Measurements from ENCODE around the gene UBL3.
A peak's percentile ranks its signal among the peaks of the same experiment; 100 is the strongest.

The UBL3 gene

DNA sequence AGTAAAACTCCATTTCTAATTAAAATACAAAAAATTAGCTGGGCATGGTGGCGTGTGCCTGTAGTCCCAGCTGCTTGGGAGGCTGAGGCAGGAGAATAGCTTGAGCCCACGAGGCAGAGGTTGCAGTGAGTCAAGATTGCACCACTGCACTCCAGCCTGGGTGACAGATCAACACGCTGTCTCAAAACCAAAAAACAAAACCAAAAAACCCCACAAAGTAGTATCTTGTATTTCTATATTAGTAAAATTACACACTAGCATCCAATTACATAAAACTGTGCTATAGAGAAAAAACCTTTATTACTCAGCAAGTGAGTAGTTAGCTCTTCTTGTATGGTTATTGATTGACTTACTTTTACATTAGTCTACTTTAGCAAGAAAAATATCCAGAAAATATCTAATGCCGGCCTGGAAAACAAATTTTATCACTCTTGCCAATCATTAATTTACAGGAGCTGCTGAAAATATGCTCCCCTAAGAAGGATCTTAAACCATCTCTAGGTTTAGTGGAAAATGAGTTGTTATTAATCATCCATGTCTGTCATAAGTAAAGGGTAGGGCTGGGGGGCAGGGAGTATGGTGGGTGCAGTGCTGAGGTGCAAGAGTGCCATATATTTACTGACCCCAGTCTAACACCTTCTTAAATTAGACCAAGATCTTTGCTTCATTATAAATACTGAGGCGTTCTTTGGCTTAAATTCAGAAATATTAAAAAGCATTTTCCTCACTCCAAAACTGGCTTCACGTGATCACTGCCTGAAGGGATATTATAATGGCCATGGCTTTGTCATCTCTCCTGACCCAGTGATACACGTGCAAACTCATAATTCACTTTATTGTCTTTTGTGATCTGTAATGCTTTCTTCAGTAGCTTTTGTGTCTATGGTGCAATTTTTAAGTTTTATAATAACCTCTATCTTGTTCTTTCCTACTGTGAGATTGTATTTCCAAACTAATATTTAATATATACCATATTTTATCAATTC, 44.1 kb downstream of the UBL3 start:
- no peak for DNase-seq

- DNase-seq, result no peak
Observed at GRCh38 chr13:29803221-29803620, 47.2 kb downstream of the UBL3 start.

DNA sequence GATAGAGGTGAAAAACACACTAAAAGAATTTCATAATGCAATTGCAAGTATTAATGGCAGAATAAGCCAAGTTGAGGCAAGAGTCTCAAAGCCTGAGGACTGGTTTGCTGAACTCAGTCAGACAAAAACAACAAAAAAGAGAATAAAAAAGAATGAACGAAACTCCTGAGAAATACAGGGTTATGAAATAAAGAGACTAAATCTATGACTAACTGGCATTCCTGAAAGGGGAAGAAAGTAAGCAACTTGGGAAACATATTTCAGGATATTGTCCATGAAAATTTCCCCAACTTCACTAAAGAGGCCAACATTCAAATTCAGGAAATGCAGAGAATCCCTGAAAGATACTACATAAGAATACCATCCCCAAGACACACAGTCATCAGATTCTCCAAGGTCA, 47.8 kb downstream of the UBL3 start:
- DNase-seq, result no peak

GRCh38 chr13:29801737-29802305, 48.6 kb downstream of the UBL3 start:
- DNase-seq, result no peak

- no peak for DNase-seq
Observed at GRCh38 chr13:29801102-29801501, 49.3 kb downstream of the UBL3 start.

- no peak for DNase-seq
Observed at GRCh38 chr13:29800687-29801086, 49.7 kb downstream of the UBL3 start.

DNA sequence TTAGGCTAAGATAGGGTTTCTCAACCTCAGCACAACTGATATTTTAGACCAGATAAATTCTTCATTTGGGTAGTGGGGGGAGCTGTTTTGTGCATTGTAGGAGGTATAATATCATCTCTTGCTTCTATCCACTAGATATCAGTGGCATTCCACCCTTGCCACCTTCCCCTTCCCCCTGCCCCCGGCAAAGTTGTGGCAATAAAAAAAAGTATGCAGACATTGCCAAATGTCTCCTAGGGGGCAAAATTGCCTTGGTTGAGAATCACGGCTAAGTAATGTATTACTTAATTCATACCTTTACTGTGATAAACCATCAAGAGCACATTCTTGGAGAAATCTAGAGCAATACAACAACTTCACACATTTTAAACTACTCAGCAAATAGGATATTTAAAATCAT, 51.4 kb downstream of the UBL3 start:
- no peak for DNase-seq

- DNase-seq, result no peak
Observed at GRCh38 chr13:29791997-29792780, 58.2 kb downstream of the UBL3 start.

GRCh38 chr13:29791508-29791907, 58.9 kb downstream of the UBL3 start:
- DNase-seq, result no peak

GRCh38 chr13:29786698-29787097, 63.7 kb downstream of the UBL3 start:
- no peak for DNase-seq

DNA sequence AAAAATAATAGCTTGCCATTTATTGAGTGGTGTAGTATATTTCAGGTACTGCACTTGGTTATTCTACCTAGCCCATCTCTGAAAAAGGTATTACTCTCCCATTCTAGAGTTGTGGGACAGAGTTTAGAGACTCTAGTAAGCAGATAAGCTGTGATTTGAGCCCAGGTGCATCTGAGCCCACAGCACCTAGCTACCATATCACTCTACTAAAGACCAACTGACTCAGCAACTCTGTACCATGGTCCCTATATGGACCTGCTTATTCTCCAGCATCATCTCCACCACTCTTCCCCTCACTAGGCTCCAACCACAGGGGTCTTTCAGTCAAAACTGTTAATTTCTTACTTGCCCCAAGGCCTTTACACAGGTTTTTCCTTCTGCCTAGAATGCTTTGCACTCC, 64.4 kb downstream of the UBL3 start:
- no peak for DNase-seq

GRCh38 chr13:29782798-29783197, 67.6 kb downstream of the UBL3 start:
- no peak for DNase-seq

DNA sequence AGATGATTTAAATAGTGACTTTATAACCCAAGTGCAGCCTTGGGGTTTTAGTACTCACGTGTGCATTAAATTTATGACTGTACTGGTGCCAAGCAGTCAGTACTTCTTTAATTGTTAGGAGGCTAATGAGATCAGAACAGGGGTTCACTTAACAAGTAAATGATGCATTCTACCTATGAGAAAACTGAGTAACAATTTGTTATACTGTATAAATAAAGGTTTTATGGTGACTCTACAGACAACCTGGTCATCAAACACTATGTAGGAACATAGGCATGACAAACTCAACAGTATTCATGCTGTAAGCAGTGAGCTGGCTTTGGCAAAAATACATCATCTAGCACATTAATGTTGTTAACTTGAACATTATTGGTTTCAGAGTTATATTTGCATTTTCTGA, 75.6 kb downstream of the UBL3 start:
- DNase-seq, result no peak

- DNase-seq, result peak; percentile 20
Observed at GRCh38 chr13:29771247-29771646, 79.2 kb downstream of the UBL3 start.

DNA sequence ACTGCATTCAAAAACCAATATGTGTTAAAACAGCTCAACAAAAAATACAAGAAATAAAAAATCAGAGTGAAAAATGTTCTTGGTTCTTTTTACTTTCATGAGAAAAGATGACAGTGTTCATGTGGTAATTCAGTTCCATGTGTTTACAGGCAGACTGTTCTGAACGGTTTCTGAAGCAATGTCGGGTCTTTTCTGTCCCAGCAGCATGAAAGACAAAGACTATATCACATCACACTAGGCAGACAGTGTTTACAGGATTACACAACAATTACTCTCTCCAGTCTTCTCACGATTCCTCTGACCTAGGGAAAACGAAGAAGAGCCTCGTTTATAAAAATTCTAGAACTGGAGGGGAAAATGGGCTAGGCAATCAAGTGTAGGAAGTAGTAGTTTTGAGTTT, 83.4 kb downstream of the UBL3 start:
- no peak for DNase-seq

DNA sequence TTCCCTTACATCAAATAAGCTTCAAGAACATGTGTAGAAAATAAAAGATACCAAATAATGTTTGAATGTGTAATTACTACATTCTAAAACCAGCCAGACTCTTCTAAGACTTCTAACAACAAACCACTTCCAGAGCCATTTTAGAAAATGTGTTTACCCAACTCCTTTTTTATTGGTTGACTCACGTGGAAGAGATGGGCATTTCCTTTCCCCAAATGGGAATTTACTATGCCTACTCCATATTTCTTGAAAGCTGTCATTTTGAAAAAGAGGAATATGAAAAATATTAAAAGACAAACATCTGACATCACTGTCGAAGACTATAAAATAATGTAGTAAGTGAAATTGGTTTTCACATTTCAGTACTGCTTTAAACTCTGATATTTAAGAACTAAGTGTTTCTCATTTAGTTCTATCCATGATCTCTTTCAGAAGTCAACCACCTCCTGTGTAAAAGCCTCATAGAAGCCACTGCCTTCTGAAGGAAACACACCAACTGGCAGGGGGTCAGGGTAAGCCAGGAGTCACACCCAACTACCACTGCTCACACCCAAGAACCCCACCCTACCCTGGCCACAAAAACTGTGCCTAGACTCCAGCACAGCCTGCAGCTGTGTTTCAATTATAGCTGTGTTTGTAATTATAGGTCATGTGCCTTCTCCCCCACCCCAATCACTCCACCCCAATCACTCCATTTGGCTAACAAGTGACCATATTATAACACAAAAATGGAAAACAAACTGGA, 86.8 kb downstream of the UBL3 start:
- DNase-seq, result no peak

DNA sequence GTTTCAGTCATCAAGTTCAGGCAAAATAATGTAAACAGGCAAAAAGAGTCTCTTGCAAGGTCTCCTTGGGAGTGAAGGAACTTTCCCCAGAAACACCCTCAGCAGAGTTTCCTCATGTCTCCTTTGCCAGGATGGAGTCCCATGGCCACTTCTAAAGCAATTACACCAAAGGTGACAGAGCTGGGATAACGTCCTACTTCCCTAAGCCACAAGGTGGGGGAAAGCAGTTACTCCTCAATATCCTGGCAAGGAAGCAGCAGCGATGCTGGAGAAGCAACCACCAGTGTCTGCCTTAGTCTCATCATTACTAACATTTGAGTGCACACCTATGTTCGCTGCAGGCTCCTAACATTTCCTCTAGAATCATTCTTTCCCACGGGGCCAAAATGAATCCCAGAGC, 88.6 kb downstream of the UBL3 start:
- DNase-seq, result no peak

DNA sequence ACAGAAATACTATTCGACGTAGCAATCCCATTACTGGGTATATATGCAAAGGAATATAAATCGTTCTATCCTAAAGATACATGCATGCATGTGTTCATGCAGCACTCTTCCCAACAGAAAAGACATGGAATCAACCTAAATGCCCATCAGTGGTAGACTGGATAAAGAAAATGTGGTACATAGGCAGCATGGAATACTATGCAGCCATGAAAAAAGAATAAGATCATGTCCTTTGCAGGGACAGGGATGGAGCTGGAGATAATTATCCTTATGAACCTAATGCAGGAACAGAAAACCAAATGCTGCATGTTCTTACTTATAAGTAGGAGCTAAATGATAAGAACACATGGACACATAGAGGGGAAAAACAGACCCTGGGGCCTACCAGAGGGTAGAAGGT, 89.3 kb downstream of the UBL3 start:
- no peak for DNase-seq

GRCh38 chr13:29760544-29760943, 89.9 kb downstream of the UBL3 start:
- no peak for DNase-seq

- DNase-seq, result peak; percentile 41
Observed at GRCh38 chr13:29758531-29759114, 91.8 kb downstream of the UBL3 start.

- DNase-seq, result no peak
Observed at GRCh38 chr13:29756506-29756905, 93.9 kb downstream of the UBL3 start.

DNA sequence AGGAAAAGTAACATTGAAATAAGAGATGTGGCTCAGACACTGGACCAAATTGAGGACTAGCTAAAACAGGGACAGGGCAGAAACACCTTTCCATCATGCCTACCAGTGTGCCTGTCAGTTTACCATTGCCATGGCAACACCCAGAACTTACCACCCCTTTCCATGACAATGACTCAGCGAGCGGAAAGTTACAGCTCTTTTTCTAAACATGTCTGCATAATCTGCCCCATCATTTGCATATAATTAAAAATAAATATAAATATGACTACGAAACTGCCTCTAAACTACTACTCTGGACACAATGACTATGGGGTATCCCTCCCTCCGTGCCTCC, 96.0 kb downstream of the UBL3 start:
- DNase-seq, result no peak
